Activated CD4-positive, alpha-beta memory T cell treated with anti-CD3 and anti-CD28 coated beads, Interleukin-2, amount 10 ng/mL, durations not matched to agents 7 days and 5 days (primary cell): ENCODE measurements around the gene GRK3. TPM values are rescaled to one million over a fixed set of nuclear protein-coding genes. Genes with fewer than 3 reads are reported as not detected.

ENCODE experiments used
- CTCF ChIA-PET: fragments of 350-600 bp; sonication (Branson Sonifier 250); formaldehyde crosslinking; loops from one replicate; lab custom pipeline; 2021; ENCODE audit warnings: antibody characterized with exemption, inconsistent platforms; lab: Charles Lee
- POLR2A ChIA-PET: fragments of 350-600 bp; sonication (Branson Sonifier 250); formaldehyde crosslinking; loops from one replicate; lab custom pipeline; 2021; ENCODE audit warnings: antibody characterized with exemption; lab: Charles Lee
- DNase-seq: peaks from one replicate; pipeline ENCODE4 v3.0.0-alpha.2; 2020
- H3K27ac Mint-ChIP-seq: one replicate; pipeline ENCODE4 v1.8.0; 2021; ENCODE audit warnings: mild to moderate bottlenecking, mixed read lengths
- H3K27me3 Mint-ChIP-seq: one replicate; pipeline ENCODE4 v1.8.0; 2021; ENCODE audit warnings: mixed read lengths
- H3K36me3 Mint-ChIP-seq: one replicate; pipeline ENCODE4 v1.8.0; 2021; ENCODE audit warnings: low read depth, mixed read lengths
- H3K4me1 Mint-ChIP-seq: one replicate; pipeline ENCODE4 v1.8.0; 2021; ENCODE audit warnings: mixed read lengths
- H3K4me3 Mint-ChIP-seq: one replicate; pipeline ENCODE4 v1.8.0; 2021; ENCODE audit warnings: mild to moderate bottlenecking, mixed read lengths
- H3K9me3 Mint-ChIP-seq: one replicate; pipeline ENCODE4 v1.8.0; 2021; ENCODE audit warnings: mixed read lengths
- total RNA-seq, 2 experiments: library from RNA; stranded (reverse); gene quantifications; one replicate each; pipeline ENCODE4 v1.2.3, GENCODE V29; 2021

GRK3 gene
- total RNA-seq, 2 experiments from 2014 or later = 24.1 to 25.5 TPM

DNA sequence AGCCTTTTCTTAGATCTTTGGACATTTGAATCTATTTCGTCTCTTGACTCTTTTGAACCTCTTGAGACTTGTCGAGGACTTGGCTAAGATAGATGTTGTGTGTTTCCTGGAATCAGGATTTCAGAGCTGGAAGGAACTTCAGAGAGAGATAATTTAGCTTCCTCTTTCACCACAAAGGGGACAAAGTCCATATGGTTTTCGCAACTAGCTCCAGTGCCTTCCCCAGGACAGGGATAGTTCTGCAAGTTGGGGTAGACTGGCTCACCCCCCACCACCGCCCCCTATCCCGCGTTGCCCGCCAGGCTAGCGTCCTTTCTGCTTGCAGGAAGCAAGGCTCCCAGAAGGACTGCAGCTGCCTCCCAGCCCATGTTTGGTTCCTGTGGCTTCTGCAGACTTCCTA lies 101.8 kb downstream of the GRK3 start:
- POLR2A ChIA-PET = no interaction called here
- CTCF ChIA-PET = interaction anchor here (1.0 kb wide), 1 partner anchor 204 kb away, joined by 3 read pairs; no protein-coding TSS in a partner anchor
- no peak for DNase-seq
- H3K36me3 Mint-ChIP-seq = peaks cover 22% of the 10 kb centered on the region
- H3K4me3 Mint-ChIP-seq = no peak overlapping the region
- peaks cover 9% of the 10 kb centered on the region for H3K4me1 Mint-ChIP-seq
- no peak overlapping the region for H3K27ac Mint-ChIP-seq
- no peaks in the 10 kb centered on the region for H3K27me3 Mint-ChIP-seq
- H3K9me3 Mint-ChIP-seq = no peaks in the 10 kb centered on the region

DNA sequence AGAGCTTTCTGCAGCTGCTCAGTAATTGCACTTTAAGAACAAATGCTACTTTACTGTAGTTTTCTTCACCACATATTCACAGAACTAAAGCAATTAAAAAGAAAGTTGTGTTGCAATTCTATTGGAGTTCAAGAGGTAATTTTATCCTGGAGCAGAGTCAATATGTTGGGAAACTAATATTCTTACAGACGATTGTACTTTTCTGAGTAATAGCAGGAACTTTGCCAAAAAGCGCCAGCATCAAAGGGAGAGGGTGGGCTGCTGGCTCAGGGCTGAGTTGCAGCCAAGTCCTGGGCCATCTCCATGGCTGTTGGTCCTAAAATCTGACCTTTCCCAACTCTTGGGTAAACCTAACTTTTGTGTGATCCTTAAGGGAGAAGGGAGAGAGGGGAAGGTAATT lies 104.0 kb downstream of the GRK3 start:
- CTCF ChIA-PET = interaction anchor here (1.1 kb wide), 1 partner anchor 104 kb away, joined by 3 read pairs; no protein-coding TSS in a partner anchor
- no peak overlapping the region for H3K4me3 Mint-ChIP-seq
- no peaks in the 10 kb centered on the region for H3K27me3 Mint-ChIP-seq

DNA sequence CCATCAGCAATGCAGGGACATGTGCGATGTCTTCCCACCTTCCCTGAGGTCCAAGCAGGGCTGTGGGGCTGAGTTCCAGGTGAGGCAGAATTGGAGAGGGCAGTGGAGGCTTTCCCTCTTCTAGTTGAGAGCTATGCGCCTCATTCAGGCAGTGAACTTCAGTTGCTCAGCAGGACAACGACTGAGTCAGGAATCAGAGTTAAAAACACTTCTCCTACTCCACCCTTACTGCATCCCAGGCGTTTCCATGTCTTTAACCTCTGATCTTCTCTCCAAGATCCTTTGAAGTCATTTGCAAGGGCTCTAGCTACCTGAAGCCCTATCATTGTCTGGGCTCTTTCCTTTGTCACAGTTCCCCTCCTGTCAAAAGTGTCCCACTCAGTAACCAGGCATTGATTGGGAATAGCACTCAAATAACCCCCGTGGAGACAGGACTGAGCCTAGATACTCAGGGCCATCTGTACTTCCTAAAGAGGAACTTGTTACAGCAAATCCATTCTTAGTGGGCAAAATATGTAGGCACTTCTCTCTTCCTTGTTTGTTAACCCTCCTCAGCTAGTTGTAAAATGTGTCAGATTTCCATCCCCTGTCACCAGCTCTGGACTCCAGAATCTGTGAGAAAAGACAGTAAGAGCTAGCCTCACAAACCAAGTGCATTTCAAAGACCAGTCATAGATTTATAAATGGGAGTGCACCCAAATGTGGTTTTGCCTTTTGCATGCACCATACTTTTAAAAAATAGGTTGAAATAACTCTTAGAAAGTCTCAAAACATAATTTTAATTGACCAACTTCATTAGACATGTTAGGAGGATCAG lies 105.0 kb downstream of the GRK3 start:
- no peak for DNase-seq
- Mint-ChIP-seq H3K27ac (no peak overlapping the region), H3K4me3 (no peak overlapping the region), H3K27me3 (no peaks in the 10 kb centered on the region), H3K9me3 (no peaks in the 10 kb centered on the region), H3K4me1 (peaks cover 21% of the 10 kb centered on the region), H3K36me3 (peaks cover 36% of the 10 kb centered on the region)
- POLR2A ChIA-PET = no interaction called here
- CTCF ChIA-PET = interaction anchor here (1.1 kb wide), 1 partner anchor 103 kb away, joined by 3 read pairs; no protein-coding TSS in a partner anchor

More for the DNA sequence above, 104.0 kb downstream of the GRK3 start:
- POLR2A ChIA-PET = no interaction called here
- Mint-ChIP-seq H3K9me3 (no peaks in the 10 kb centered on the region), H3K36me3 (peaks cover 26% of the 10 kb centered on the region), H3K27ac (no peak overlapping the region), H3K4me1 (peaks cover 17% of the 10 kb centered on the region)
- no peak for DNase-seq

DNA sequence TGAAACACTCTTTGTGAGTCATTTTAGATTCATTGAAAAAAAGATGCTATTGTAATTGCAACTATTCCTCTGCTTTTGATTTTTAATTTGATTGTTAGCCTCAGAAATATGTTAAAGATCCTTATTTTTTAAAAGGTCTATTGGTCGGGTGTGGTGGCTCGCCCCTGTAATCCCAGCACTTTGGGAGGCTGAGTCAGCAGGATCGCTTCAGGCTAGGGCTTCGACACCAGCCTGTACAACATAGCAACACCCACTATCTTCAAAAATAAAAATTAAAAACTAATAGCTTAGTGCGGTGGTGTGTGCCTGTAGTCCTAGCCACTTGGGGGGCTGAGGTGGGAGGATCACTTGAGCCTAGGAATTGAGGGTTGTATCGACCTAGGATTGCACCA lies 105.6 kb downstream of the GRK3 start:
- ChIA-PET POLR2A (no interaction called here), CTCF (no interaction called here)
- H3K27ac Mint-ChIP-seq = no peak overlapping the region
- H3K27me3 Mint-ChIP-seq = no peaks in the 10 kb centered on the region
- H3K4me1 Mint-ChIP-seq = peaks cover 21% of the 10 kb centered on the region
- DNase-seq = no peak
- no peaks in the 10 kb centered on the region for H3K9me3 Mint-ChIP-seq
- no peak overlapping the region for H3K4me3 Mint-ChIP-seq
- peaks cover 35% of the 10 kb centered on the region for H3K36me3 Mint-ChIP-seq

DNA sequence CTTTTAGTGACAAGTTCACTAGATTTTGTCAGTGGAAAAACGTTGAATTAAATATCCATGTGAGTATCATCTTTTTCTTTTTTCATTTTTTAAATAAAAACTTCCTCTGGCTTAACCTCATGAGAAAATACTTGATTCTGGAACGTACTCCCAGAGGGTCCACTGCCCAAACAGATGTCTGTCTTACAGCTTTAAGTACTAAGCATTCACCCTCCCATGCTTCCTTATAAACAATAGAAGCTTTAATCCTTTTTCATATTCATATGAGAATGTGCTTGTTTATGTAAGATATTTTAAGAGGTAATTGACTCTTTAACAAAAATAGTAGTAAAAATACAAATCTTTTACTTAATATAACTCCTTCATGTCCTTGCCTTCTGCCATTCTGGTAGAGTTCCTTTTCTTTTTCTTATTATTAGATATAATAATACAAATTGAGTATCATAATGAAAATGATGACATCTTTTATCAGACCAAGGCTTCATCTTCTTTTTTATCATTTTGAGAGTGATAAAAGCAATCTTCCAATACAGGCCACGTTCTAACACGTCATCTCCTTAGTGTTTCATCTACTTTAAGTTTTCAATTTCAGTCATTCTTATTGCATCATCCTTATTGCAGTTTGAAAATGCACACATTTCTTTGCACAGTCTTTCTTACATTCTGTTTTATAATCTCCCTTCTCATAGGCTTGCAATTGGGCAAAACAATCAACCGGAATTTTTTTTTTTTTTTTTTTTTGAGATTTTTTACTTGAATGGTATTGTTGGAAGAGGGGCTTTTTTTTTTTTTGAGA lies 108.0 kb downstream of the GRK3 start:
- Mint-ChIP-seq H3K4me1 (peaks cover 13% of the 10 kb centered on the region), H3K27ac (peak overlapping the region; percentile 53), H3K9me3 (no peaks in the 10 kb centered on the region), H3K27me3 (no peaks in the 10 kb centered on the region), H3K4me3 (no peak overlapping the region), H3K36me3 (peaks cover 38% of the 10 kb centered on the region)
- POLR2A ChIA-PET = no interaction called here
- CTCF ChIA-PET = interaction anchor here (1.1 kb wide), 1 partner anchor 101 kb away, joined by 3 read pairs; no protein-coding TSS in a partner anchor
- DNase-seq = no peak

DNA sequence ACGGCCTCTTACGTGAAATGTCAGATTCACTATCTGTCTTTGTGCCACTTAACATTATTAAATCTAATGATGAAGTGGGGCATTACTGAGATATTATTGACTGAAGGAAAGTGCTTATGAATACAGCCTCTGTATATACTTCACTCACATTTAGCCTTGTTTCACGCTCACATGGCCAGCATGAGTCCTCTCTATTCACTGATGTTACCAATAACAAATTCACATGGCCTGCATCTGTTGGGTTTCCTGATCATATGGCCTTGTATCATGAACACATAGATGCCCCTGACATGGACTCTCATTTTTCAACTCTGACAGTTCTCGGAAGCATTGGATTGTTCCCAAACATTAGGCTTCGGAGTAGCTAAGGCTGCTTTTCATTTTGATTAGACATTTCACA lies 109.2 kb downstream of the GRK3 start:
- peaks cover 13% of the 10 kb centered on the region for H3K4me1 Mint-ChIP-seq
- no peak overlapping the region for H3K4me3 Mint-ChIP-seq
- DNase-seq = no peak
- CTCF ChIA-PET = interaction anchor here (1.1 kb wide), 1 partner anchor 226 kb away, joined by 3 read pairs; no protein-coding TSS in a partner anchor
- H3K27me3 Mint-ChIP-seq = no peaks in the 10 kb centered on the region
- POLR2A ChIA-PET = no interaction called here
- H3K27ac Mint-ChIP-seq = no peak overlapping the region
- no peaks in the 10 kb centered on the region for H3K9me3 Mint-ChIP-seq
- H3K36me3 Mint-ChIP-seq = peaks cover 26% of the 10 kb centered on the region

DNA sequence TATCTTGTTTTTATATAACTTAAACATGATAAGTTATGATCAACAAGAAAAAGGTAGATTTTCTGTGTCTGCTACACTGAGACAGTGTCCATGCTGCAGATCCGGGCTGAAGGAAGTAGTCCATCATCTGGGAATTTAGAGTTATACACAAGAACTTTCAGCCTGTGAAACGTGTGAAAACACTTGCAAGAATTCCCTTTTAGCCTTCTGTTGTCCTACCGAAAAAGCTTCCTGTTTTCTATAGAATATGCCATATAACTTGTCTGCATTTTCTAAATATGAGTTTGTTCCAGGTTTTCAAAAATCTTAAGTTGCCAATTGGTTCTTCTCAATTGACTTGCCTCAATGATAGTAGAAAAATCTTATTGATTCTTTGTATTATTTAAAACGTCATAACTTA lies 113.2 kb downstream of the GRK3 start:
- H3K27me3 Mint-ChIP-seq = no peaks in the 10 kb centered on the region
- POLR2A ChIA-PET = no interaction called here
- peaks cover 17% of the 10 kb centered on the region for H3K4me1 Mint-ChIP-seq
- DNase-seq = no peak
- no peak overlapping the region for H3K4me3 Mint-ChIP-seq
- H3K36me3 Mint-ChIP-seq = peaks cover 33% of the 10 kb centered on the region
- CTCF ChIA-PET = no interaction called here
- no peaks in the 10 kb centered on the region for H3K9me3 Mint-ChIP-seq
- H3K27ac Mint-ChIP-seq = no peak overlapping the region

DNA sequence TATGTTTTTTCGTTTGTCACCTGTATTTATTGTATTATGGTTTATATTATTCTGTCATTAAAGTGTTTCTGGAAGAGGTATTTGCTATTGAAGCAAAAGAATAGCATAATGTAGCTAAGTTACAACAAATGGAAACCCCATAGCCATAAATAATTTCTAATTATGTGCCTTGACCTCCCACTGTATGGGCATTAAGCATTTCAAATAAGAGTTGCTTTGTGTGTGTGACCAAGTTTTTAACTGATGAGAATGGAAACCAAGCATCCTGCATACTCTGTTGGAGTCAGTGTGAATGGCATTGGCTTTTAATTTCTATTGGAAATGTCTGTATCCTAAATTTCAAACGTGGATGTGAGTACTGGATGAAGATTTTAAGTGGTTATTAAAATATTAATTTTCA lies 115.6 kb downstream of the GRK3 start:
- Mint-ChIP-seq H3K27me3 (no peaks in the 10 kb centered on the region), H3K27ac (no peak overlapping the region), H3K9me3 (no peaks in the 10 kb centered on the region), H3K4me1 (peaks cover 7% of the 10 kb centered on the region), H3K4me3 (no peak overlapping the region), H3K36me3 (peaks cover 22% of the 10 kb centered on the region)
- POLR2A ChIA-PET = no interaction called here
- CTCF ChIA-PET = no interaction called here
- DNase-seq = no peak

DNA sequence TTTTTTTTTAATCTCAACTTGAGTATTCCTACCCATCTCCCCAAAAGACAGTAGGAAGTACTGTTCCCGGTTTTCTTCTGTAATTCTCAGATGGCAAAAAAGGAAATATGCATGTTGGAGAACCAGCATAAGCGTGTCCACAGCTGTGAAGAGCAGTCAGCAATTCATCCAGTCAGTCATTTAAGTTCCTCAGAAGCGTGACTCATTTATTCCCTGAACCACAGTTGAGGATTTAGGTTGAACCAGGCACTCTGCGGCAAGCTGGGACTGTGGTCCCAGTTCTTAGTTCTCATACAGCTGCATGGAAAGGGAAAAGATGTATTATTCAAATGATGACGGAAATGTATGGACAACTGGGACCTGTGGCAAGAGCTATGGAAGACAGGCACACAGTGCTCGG lies 116.5 kb downstream of the GRK3 start:
- no peak for DNase-seq
- no peaks in the 10 kb centered on the region for H3K27me3 Mint-ChIP-seq
- ChIA-PET CTCF (interaction anchor here (1.6 kb wide), 1 partner anchor 92 kb away, joined by 5 read pairs; no protein-coding TSS in a partner anchor), POLR2A (no interaction called here)
- H3K36me3 Mint-ChIP-seq = peaks cover 15% of the 10 kb centered on the region
- H3K4me1 Mint-ChIP-seq = peaks cover 7% of the 10 kb centered on the region
- H3K4me3 Mint-ChIP-seq = no peak overlapping the region
- H3K9me3 Mint-ChIP-seq = no peaks in the 10 kb centered on the region
- H3K27ac Mint-ChIP-seq = no peak overlapping the region

DNA sequence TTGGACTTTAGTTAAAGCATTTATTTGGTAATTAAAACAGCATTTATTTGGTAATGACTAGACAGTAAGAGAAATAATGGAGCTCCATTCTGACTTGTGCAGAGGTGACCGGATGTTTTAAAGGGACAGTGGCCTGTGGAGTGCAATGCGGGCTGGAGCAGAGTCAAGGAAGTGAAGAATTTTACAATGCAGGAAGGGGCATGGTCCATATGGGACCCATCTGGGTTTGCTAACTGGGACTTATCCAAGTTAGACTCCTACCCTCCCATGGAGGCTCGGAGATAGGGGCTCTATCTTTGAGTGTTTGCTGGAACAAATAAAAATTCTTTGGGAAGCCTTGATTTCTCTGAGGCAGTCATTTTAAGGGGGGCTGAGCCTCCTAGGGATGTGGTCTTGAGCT lies 117.6 kb downstream of the GRK3 start:
- Mint-ChIP-seq H3K9me3 (no peaks in the 10 kb centered on the region), H3K27ac (no peak overlapping the region), H3K4me3 (no peak overlapping the region), H3K4me1 (peaks cover 7% of the 10 kb centered on the region), H3K27me3 (no peaks in the 10 kb centered on the region), H3K36me3 (peaks cover 21% of the 10 kb centered on the region)
- DNase-seq = no peak
- CTCF ChIA-PET = interaction anchor here (1.6 kb wide), 2 partner anchors 20 to 91 kb away, joined by 3 to 5 read pairs; no protein-coding TSS in a partner anchor
- POLR2A ChIA-PET = no interaction called here

DNA sequence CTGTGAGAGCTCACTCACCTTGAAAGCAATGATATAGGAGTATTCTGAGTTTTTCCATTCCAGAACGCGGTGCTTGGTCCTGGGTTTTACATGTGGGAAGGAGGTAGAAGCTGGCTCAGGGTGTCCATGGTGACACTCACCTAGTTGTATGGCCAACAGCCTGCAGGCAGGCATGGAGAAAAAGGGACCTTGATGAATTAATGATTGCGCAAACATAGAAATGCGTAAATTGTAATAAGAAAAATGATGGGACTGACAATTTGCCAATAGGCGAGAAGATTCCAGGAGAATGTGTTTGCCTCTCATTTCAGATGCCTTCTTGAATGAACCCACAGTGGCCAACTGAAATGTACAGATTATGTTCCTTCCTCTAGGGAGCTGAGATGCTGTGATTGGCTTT lies 124.2 kb downstream of the GRK3 start:
- POLR2A ChIA-PET = no interaction called here
- Mint-ChIP-seq H3K9me3 (no peaks in the 10 kb centered on the region), H3K27me3 (no peaks in the 10 kb centered on the region), H3K27ac (no peak overlapping the region), H3K36me3 (peaks cover 27% of the 10 kb centered on the region), H3K4me1 (no peaks in the 10 kb centered on the region), H3K4me3 (no peak overlapping the region)
- DNase-seq = no peak
- CTCF ChIA-PET = interaction anchor here (0.9 to 1.5 kb wide), 2 partner anchors 9 to 83 kb away, joined by 3 read pairs; no protein-coding TSS in a partner anchor

DNA sequence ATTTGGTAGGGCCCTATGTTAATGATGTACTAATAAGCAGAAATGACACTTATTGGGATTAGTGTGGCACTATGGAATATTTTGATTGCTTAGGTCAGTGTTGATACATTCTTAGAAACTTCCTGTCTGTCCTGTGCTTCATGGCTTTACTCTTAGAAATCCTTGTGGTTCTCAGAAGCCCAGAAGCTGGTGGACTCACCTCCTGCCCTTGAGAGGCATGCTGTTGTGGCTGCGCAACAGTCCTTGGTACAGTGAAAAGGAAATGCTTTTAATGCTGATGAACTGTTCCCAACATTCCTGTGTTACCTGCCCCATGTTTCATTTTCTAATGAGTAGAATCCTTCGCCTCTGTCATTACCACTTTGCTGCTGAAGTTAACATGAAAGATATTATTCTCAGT lies 125.2 kb downstream of the GRK3 start:
- H3K36me3 Mint-ChIP-seq = peaks cover 30% of the 10 kb centered on the region
- DNase-seq = no peak
- no peaks in the 10 kb centered on the region for H3K9me3 Mint-ChIP-seq
- POLR2A ChIA-PET = no interaction called here
- CTCF ChIA-PET = no interaction called here
- H3K4me1 Mint-ChIP-seq = no peaks in the 10 kb centered on the region
- H3K27ac Mint-ChIP-seq = no peak overlapping the region
- H3K4me3 Mint-ChIP-seq = no peak overlapping the region
- H3K27me3 Mint-ChIP-seq = no peaks in the 10 kb centered on the region

DNA sequence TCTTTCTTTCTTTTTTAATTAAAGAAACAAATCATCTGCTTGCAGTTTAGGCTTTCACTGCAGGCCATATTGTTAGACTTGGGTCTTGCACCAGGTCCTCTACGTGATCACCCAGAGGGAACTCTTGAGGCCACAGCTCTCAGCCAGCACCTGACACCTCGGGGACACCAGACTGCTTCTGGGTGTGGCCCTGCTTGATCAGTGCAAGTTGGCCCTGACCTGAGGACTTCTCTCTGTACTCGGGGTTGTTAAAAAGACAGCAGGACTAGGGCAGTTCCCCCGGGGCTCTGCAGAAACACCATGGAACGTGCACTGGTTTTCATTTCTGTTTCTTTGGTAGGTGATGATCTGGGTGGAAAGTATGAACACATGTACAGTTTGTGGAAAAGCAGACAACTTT lies 126.3 kb downstream of the GRK3 start:
- Mint-ChIP-seq H3K36me3 (peaks cover 35% of the 10 kb centered on the region), H3K27ac (no peak overlapping the region), H3K27me3 (no peaks in the 10 kb centered on the region), H3K4me3 (no peak overlapping the region), H3K9me3 (no peaks in the 10 kb centered on the region), H3K4me1 (no peaks in the 10 kb centered on the region)
- DNase-seq = no peak
- POLR2A ChIA-PET = no interaction called here
- CTCF ChIA-PET = no interaction called here
